Activated CD8-positive, alpha-beta memory T cell treated with anti-CD3 and anti-CD28 coated beads, Interleukin-2, amount 10 ng/mL, durations not matched to agents 7 days and 5 days (primary cell): Measurements from ENCODE around the gene ADAMTS7. TPM values are rescaled to one million over a fixed set of nuclear protein-coding genes. Genes with fewer than 3 reads are reported as not detected.

Experiments used
- total RNA-seq, 2 experiments: library from RNA; stranded (reverse); gene quantifications; one replicate each; pipeline ENCODE4 v1.2.3, GENCODE V29; 2021

ADAMTS7 gene
- total RNA-seq, 2 experiments from 2014 or later, result 0.18 to 0.28 TPM

Other genes starting within 250 kb of the ADAMTS7 start
- gene CHRNA5, start 245.9 kb downstream of the ADAMTS7 start, total RNA-seq, result 1 to 10 TPM; 2.3 to 6.8 TPM
- not detected for gene CHRNA3, start 190.5 kb downstream of the ADAMTS7 start, total RNA-seq
- not detected for gene CHRNB4, start 170.3 kb downstream of the ADAMTS7 start, total RNA-seq
- 100 to 1,000 TPM; 235 to 275 TPM for gene MORF4L1, start 61.4 kb upstream of the ADAMTS7 start, total RNA-seq
- gene CTSH, start 133.6 kb upstream of the ADAMTS7 start, total RNA-seq, result 10 to 100 TPM; 33.9 to 48.1 TPM